GM10248 (cell line): Measurements from ENCODE around the gene MAFB.

Source experiments
- CTCF ChIA-PET: fragments of 300-600 bp; sonication (Branson Sonifier 250); formaldehyde crosslinking; extraction: SDS; loops from one replicate; lab custom pipeline; 2021; ENCODE audit warnings: antibody characterized with exemption; lab: Yijun Ruan, JAX
- POLR2A ChIA-PET: fragments of 350-650 bp; sonication (Branson Sonifier 250); formaldehyde crosslinking; extraction: SDS; loops from one replicate; lab custom pipeline; 2020; ENCODE audit warnings: antibody characterized with exemption; lab: Yijun Ruan, JAX
- DNase-seq: peaks from one replicate; pipeline ENCODE4 v3.0.0; 2012; ENCODE audit errors: extremely low spot score
- TF ChIP-seq, protein P1 (sequence below): IDR thresholded peaks from 2 replicates; pipeline ENCODE4 v1.5.1; 2012; ENCODE audit warnings: mild to moderate bottlenecking, low read depth; ENCODE audit errors: extremely low read depth, missing control alignments, control extremely low read depth

The MAFB gene

DNA sequence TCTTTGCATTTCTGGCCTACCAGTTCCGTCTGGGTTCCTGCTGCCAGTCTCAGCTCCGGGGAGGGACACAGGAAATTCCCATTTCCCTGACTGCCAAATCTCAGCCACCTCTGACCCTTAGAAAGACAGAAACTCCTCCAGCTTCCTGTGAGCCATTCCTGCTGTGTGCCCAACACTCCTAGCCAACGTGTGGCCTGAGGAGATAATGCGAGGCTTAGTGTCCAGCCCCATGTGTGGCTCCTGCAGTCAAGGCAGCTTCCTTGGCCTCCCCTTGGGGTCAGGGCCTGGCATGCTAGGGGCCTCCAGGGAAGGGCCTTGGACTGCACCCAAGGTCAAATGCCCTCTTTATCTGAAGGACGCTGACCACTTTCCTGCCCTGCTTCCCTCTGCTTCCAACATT, 45.1 kb downstream of the MAFB start:
- POLR2A ChIA-PET, result no interaction called here
- CTCF ChIA-PET, result no interaction called here
- TF ChIP-seq, protein P1, sequence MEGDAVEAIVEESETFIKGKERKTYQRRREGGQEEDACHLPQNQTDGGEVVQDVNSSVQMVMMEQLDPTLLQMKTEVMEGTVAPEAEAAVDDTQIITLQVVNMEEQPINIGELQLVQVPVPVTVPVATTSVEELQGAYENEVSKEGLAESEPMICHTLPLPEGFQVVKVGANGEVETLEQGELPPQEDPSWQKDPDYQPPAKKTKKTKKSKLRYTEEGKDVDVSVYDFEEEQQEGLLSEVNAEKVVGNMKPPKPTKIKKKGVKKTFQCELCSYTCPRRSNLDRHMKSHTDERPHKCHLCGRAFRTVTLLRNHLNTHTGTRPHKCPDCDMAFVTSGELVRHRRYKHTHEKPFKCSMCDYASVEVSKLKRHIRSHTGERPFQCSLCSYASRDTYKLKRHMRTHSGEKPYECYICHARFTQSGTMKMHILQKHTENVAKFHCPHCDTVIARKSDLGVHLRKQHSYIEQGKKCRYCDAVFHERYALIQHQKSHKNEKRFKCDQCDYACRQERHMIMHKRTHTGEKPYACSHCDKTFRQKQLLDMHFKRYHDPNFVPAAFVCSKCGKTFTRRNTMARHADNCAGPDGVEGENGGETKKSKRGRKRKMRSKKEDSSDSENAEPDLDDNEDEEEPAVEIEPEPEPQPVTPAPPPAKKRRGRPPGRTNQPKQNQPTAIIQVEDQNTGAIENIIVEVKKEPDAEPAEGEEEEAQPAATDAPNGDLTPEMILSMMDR, result no peak
- DNase-seq, result no peak

DNA sequence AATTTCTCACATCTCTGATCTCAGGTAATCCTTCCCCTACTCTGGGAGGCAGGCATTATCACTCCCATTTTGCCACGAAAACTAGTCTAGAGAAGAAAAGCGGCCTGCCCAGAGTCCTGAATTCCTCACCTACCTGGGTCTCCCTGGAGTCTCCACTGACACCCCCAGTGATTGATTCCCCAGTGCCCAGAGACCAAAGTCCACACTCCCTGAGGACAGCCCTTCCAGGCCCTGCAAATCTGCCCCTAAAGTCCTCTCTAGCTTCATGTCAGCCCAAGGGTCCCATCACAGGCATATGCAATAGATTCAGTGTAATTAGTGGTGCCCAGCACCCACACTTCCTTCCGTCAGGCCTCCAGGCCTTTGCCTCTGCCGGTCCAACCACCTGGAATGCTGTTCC, 47.2 kb downstream of the MAFB start:
- no peak for DNase-seq
- TF ChIP-seq, protein P1, result no peak
- ChIA-PET CTCF (no interaction called here), POLR2A (no interaction called here)

DNA sequence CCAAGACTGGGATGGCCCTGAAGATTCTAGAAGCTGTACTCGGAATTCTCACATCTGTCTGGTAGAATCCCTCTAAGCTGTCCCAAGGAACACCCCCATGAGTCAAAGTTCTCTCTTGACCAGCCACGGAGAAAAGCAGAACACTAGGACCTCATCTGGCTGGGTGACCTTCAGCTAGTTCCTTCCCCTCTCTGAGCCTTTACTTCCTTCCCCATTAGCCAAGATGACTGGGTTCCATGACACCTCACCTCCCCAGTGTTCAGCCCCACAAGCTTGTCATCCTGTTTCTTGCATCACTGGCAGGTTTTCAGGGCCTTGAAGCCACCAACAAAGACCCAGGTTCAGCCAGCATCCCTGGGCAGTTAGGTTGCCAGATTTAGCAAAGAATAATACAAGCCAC, 47.8 kb downstream of the MAFB start:
- ChIA-PET CTCF (no interaction called here), POLR2A (no interaction called here)
- TF ChIP-seq, protein P1, result no peak
- no peak for DNase-seq

DNA sequence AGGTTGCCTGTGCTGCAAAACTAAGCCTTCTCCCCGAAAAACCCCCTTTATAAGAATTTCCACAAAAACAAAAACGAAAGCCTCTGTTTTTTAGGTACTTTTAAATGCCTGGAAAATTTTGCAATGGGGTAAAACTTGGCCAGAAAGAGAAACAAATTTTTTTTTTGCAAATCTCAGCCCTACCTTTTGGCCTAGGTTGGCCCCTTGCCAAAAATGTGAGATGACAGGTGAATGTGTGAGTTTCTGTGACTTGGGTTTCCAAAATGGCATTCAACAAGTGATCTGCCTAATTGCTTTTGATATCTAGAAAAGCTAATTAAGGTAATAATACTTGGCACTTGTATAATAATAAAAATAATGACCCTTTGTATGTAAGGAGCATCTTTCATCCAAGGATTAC, 48.4 kb downstream of the MAFB start:
- CTCF ChIA-PET, result no interaction called here
- POLR2A ChIA-PET, result no interaction called here
- TF ChIP-seq, protein P1, result no peak
- DNase-seq, result no peak

GRCh38 chr20:40639676-40640355, 49.2 kb downstream of the MAFB start:
- TF ChIP-seq, protein P1, result no peak
- POLR2A ChIA-PET, result no interaction called here
- no peak for DNase-seq
- CTCF ChIA-PET, result no interaction called here

DNA sequence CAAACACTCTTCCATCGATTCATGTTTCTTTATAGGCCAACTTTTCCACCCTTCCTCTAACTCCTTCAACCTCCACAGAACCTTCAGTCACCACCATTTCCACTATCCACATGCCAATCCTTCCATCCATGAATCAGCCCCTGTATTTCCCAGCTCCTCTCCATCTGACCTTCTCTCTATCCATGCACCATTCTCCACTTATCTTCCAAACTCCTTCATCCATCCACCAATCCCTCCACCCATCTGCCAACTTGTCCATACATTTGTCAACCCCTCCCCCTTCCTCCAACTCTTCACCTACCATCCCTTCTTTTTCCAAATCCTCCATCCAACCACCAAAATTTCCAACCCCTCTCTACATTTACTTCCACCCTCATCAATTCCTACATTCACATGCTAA, 49.9 kb downstream of the MAFB start:
- TF ChIP-seq, protein P1, result no peak
- POLR2A ChIA-PET, result no interaction called here
- CTCF ChIA-PET, result no interaction called here
- no peak for DNase-seq
